HG02642 (cell line): ENCODE results near the gene GSAP.

Experiments
- ATAC-seq: cut with Tn5 transposase; IDR thresholded peaks from one replicate; pipeline ENCODE4 v1.9.1; 2021; ENCODE audit warnings: mild to moderate bottlenecking; ENCODE audit not compliant: unreplicated experiment, poor library complexity

Gene GSAP

DNA sequence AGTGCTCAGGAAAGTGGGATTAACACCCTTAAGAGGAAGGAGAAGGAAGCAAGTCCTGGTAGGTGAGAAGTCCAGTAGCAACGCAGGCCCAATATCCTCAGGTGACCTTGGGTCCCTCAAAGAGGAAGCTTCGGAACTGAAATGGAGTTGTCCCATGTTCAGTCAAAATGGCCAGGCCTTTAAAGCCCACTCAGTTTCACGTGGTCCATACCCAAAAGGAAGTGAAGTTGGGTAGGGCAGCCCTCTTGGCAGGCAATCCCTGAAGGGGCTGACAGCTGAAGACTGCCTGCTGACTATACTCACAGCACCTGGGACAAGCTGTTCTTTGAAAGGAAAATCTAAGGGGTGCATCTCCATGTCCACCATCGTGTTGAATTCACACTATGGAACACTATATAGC, 3.0 kb downstream of the GSAP start:
- ATAC-seq: no peak

GRCh38 chr7:77409739-77410547, 6.2 kb downstream of the GSAP start:
- ATAC-seq: no peak

DNA sequence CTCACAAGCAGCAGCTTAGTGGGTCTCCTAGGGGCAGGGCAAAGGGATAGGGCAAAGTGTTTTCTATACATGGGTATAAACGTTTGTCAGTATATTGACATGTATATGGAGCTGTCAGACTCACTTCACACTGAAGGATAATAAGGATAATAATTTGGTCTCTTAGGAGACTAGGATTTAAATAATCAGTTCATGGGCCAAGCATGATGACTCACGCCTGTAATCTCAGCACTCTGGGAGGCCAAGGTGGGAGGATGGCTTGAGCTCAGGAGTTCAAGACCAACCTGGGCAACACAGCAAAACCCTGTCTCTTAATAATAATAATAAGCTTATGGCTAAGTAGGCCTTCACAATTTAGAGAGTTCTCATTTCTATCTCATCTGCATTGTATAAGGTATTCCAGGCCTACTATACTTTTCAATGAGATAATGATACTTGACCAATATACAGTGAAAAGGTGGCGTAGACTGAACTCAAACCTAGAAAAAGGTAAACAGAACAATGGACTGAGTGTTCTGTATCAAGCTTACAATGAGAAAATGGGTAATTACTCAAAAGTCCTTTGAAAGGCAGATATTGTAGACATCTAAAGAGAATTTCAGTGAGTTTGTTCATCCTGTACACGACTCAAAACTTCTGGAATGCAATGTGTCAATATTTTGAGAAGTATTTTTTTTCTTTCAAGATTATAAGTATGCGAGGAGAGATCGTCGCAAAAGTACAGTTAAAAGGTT, 7.0 kb downstream of the GSAP start:
- ATAC-seq: no peak

DNA sequence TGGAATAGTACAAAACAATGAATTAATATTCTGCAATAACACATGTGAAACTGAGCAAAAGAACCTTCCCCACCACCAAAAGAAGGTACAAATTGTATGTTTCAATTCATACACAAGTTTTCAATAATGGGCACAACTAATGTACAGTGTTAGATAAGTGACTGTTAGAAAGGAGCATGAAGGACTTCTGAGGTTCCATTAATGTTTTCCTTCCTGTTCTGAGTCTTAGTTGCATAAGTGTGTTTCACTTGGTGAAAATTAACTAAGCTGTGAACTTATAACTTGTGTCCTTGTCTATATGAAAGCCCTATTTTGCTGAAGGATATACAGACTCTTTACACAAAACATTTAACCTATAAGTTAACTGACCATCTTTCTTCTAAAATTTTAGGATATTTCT, 8.2 kb downstream of the GSAP start:
- no peak for ATAC-seq

- ATAC-seq: no peak
Observed at GRCh38 chr7:77406421-77406820, 9.7 kb downstream of the GSAP start.

DNA sequence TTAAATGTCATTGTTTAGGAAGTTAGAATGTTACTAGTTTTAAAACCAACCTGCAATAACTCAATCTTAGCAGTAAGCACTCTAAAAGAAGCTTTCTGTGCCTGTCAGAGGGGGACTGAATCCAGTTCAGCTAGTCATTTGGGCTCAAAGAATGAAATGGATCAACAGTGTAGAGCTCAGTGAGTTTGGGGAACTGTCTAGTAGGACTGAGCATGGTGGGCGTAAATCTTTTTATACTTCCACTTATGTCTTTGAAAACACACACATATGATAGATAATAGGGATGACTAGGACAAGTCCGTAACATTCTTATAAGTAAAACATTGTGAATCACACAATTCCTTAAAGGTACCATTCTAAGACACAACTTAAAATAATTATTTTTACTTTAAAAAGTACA, 11.5 kb downstream of the GSAP start:
- ATAC-seq: no peak

DNA sequence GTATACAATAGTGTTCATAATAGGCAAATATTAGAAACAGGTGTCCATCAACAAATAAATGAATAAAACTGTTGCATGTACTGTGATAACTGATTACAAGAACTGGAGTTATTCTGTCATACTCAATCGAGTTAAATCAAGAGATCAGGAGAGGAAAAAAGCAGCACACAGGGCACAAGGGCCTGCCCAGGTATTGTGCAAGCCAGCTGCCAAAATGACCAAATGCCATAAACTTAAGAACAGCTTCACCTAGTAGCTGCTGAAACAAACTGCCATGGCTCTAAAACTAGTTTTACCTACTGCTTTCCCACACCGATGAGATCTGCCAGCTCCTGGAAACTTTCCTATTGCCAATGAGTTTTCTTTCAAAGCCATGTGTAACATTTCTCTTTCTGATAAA, 12.2 kb downstream of the GSAP start:
- no peak for ATAC-seq

GRCh38 chr7:77402818-77403217, 13.3 kb downstream of the GSAP start:
- ATAC-seq: no peak

GRCh38 chr7:77401002-77401401, 15.1 kb downstream of the GSAP start:
- no peak for ATAC-seq

GRCh38 chr7:77399816-77400215, 16.3 kb downstream of the GSAP start:
- ATAC-seq: no peak

DNA sequence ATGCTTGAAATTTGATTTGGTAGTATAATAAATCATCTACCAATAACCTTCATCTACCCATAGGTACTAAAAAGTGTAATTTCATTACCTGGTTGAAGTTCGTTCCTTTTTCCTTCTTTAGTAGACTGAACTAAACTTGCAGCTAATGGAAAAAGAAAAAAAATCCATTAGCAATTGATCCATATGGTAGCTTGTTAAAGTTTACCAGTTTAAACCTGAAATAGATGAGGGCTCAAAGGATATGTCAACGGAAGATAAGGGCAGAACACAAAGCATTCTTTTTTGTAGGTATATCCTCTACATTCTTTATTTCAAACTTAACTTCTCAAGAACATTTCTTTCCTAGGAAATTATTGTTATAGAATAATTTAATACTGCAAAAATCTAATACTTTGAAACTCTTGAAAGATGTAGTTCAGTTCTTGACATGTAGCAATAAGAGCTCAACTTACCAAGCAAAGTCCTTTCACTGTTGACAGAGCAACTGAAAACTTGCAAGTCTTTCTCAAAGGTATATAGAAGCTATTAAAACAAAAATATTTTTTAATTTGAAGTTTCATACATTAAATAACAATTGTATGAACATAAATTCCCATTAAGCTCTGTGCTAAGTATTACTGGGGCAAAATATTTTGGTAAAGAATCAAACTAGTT, 19.1 kb downstream of the GSAP start:
- ATAC-seq: no peak

- no peak for ATAC-seq
Observed at GRCh38 chr7:77395626-77396025, 20.5 kb downstream of the GSAP start.

DNA sequence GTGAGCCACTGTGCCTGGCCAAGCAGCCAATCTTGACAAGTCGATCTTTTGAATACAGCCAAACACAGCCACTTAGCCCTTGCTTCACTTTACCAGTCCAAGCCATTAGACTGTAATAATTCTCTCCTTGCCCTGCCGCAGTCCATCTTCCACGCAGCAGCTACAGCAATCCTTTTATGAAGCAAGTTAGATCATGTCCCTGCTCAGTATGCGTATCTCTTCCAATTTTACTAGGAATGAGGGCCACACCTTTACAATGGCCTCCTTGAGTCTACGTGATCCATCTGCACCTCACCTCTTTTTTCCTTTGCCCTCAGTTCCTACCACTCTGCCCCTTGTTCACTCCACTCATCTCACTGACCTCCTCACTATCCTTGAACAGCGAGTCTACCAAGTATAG, 22.2 kb downstream of the GSAP start:
- no peak for ATAC-seq

- ATAC-seq: peak; percentile 92
Observed at GRCh38 chr7:77393261-77393660, 22.9 kb downstream of the GSAP start.

GRCh38 chr7:77391230-77391629, 24.9 kb downstream of the GSAP start:
- no peak for ATAC-seq

- no peak for ATAC-seq
Observed at GRCh38 chr7:77388055-77388641, 28.0 kb downstream of the GSAP start.

GRCh38 chr7:77386165-77386822, 29.9 kb downstream of the GSAP start:
- ATAC-seq: no peak

DNA sequence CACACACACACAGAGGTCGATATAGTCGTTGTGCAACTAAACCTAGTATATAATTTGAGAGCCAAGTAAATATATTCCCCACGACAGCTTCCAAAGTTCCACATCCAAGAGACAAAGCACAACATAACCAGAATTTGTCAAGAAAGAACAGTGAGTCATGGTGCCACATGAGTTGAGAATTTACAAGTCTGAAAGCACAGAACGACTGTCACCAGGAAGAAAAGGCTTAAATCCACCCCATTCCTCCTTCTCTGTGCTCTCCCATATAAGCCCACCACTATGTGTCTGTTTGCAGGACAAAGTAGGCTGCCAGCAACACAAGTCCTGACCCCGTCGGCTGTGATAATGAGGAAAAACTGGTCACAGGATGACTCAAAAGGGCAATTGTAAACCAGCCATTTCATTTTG, 32.8 kb downstream of the GSAP start:
- no peak for ATAC-seq

- no peak for ATAC-seq
Observed at GRCh38 chr7:77382532-77382931, 33.6 kb downstream of the GSAP start.

DNA sequence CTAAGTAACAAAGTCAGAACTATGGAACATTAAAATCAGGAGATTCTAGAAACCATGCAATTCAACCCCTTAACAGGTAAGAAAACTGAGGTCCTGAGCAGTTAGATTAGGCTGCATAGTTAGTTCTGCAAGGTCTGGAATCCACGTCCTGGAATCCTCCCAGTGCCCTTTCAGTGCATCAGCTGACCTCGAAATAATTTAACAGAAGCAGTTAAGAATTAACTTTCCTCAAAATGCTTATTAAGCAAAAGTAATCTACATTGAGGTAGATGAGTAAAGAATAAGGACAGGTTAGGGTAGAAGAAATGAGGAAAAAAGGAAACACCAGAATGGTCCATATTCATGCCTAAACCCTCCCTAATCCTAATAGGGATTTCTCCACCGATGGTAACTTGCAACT, 37.6 kb downstream of the GSAP start:
- ATAC-seq: no peak
